AG09309 (cell line): ENCODE measurements around the gene DCD.

ENCODE experiments used
- DNase-seq: peaks from one replicate; pipeline ENCODE4 v3.0.0-alpha.2; 2010; ENCODE audit warnings: low read depth
- H3K4me3 ChIP-seq: 2 replicates; pipeline ENCODE4 v1.5.1; 2011; ENCODE audit warnings: mild to moderate bottlenecking, low read depth, low read length, moderate library complexity; ENCODE audit not compliant: control insufficient read depth
- CTCF ChIP-seq: IDR thresholded peaks from 2 replicates; pipeline ENCODE4 v1.5.1; 2011; ENCODE audit warnings: mild to moderate bottlenecking, low read depth, low read length, inconsistent platforms; ENCODE audit not compliant: insufficient read depth, control insufficient read depth; ENCODE audit errors: missing control alignments

Gene DCD

GRCh38 chr12:54657105-54657607 lies 9.0 kb upstream of the DCD start:
- DNase-seq: no peak
- no peak overlapping the region for H3K4me3 ChIP-seq
- TF ChIP-seq CTCF: no peak

- H3K4me3 ChIP-seq: no peak overlapping the region
- TF ChIP-seq CTCF: no peak
- DNase-seq: no peak
These were observed 6.8 kb upstream of the DCD start for GRCh38 chr12:54654926-54655325.

GRCh38 chr12:54653025-54653424 lies 4.9 kb upstream of the DCD start:
- DNase-seq: no peak
- no peak for TF ChIP-seq CTCF
- H3K4me3 ChIP-seq: no peak overlapping the region

- H3K4me3 ChIP-seq: no peak overlapping the region
- no peak for TF ChIP-seq CTCF
- no peak for DNase-seq
These were observed 2.7 kb upstream of the DCD start for GRCh38 chr12:54650889-54651288.

GRCh38 chr12:54650409-54650808 lies 2.2 kb upstream of the DCD start:
- TF ChIP-seq CTCF: no peak
- no peak for DNase-seq
- H3K4me3 ChIP-seq: no peak overlapping the region

GRCh38 chr12:54649825-54650224 lies 1.7 kb upstream of the DCD start:
- TF ChIP-seq CTCF: no peak
- H3K4me3 ChIP-seq: no peak overlapping the region
- DNase-seq: no peak

GRCh38 chr12:54641554-54641953 lies 6.6 kb downstream of the DCD start:
- no peak for DNase-seq
- no peak overlapping the region for H3K4me3 ChIP-seq
- no peak for TF ChIP-seq CTCF
